ENCODE results near the gene ACOX2.

ACOX2 gene

GRCh38 chr3:58560771-58561311 lies 23.9 kb upstream of the ACOX2 start:
- no peaks in the 10 kb centered on the region for H3K4me1 Mint-ChIP-seq
- no peak for ATAC-seq (replicated peaks)
- DNase-seq: no peak
- no peak overlapping the region for H3K27ac Mint-ChIP-seq
- H3K27me3 Mint-ChIP-seq: peaks cover 0 to 6% of the 10 kb centered on the region in 2 donors
- H3K4me3 Mint-ChIP-seq: no peak overlapping the region
- H3K36me3 Mint-ChIP-seq: no peaks in the 10 kb centered on the region
- H3K9me3 Mint-ChIP-seq: peaks cover 2 to 5% of the 10 kb centered on the region in 2 donors

- Mint-ChIP-seq H3K9me3 (peaks cover 2 to 5% of the 10 kb centered on the region in 2 donors), H3K4me1 (no peaks in the 10 kb centered on the region), H3K27ac (no peak overlapping the region), H3K27me3 (peaks cover under 1 to 13% of the 10 kb centered on the region in 2 donors), H3K4me3 (no peak overlapping the region), H3K36me3 (no peaks in the 10 kb centered on the region)
- no peak for ATAC-seq (replicated peaks)
- DNase-seq: no peak
Observed at GRCh38 chr3:58559586-58559985, 22.6 kb upstream of the ACOX2 start.

GRCh38 chr3:58557491-58557890 lies 20.5 kb upstream of the ACOX2 start:
- no peak for ATAC-seq (replicated peaks)
- Mint-ChIP-seq H3K27ac (no peak overlapping the region), H3K27me3 (peaks cover 13 to 15% of the 10 kb centered on the region in 2 donors), H3K9me3 (no peaks in the 10 kb centered on the region), H3K4me3 (no peak overlapping the region), H3K36me3 (no peaks in the 10 kb centered on the region), H3K4me1 (no peaks in the 10 kb centered on the region)
- DNase-seq: no peak

- no peaks in the 10 kb centered on the region for H3K4me1 Mint-ChIP-seq
- no peak overlapping the region for H3K27ac Mint-ChIP-seq
- no peak for ATAC-seq (replicated peaks)
- DNase-seq: no peak
- H3K36me3 Mint-ChIP-seq: no peaks in the 10 kb centered on the region
- peaks cover 1 to 4% of the 10 kb centered on the region in 2 donors for H3K9me3 Mint-ChIP-seq
- peaks cover 8 to 15% of the 10 kb centered on the region in 2 donors for H3K27me3 Mint-ChIP-seq
- H3K4me3 Mint-ChIP-seq: no peak overlapping the region
Observed at GRCh38 chr3:58556761-58557221, 19.8 kb upstream of the ACOX2 start.

- DNase-seq (no peak), ATAC-seq (replicated peaks) (no peak)
- H3K36me3 Mint-ChIP-seq: peaks cover 0 to 4% of the 10 kb centered on the region in 2 donors
- H3K27me3 Mint-ChIP-seq: peaks cover 8 to 15% of the 10 kb centered on the region in 2 donors
- peaks cover 4 to 10% of the 10 kb centered on the region in 2 donors for H3K9me3 Mint-ChIP-seq
- no peak overlapping the region for H3K27ac Mint-ChIP-seq
- no peaks in the 10 kb centered on the region for H3K4me1 Mint-ChIP-seq
- H3K4me3 Mint-ChIP-seq: no peak overlapping the region
Observed at GRCh38 chr3:58556001-58556400, 19.0 kb upstream of the ACOX2 start.

GRCh38 chr3:58555203-58555602 lies 18.2 kb upstream of the ACOX2 start:
- no peak overlapping the region for H3K4me3 Mint-ChIP-seq
- ATAC-seq (replicated peaks): no peak
- H3K9me3 Mint-ChIP-seq: peaks cover 4 to 10% of the 10 kb centered on the region in 2 donors
- no peaks in the 10 kb centered on the region for H3K4me1 Mint-ChIP-seq
- no peak for DNase-seq
- peaks cover 0 to 4% of the 10 kb centered on the region in 2 donors for H3K36me3 Mint-ChIP-seq
- no peak overlapping the region for H3K27ac Mint-ChIP-seq
- H3K27me3 Mint-ChIP-seq: peaks cover 8 to 15% of the 10 kb centered on the region in 2 donors

- no peaks in the 10 kb centered on the region for H3K4me1 Mint-ChIP-seq
- peaks cover 8 to 15% of the 10 kb centered on the region in 2 donors for H3K27me3 Mint-ChIP-seq
- peaks cover 0 to 4% of the 10 kb centered on the region in 2 donors for H3K36me3 Mint-ChIP-seq
- peaks cover 4 to 10% of the 10 kb centered on the region in 2 donors for H3K9me3 Mint-ChIP-seq
- DNase-seq: no peak
- no peak for ATAC-seq (replicated peaks)
- H3K27ac Mint-ChIP-seq: no peak overlapping the region
- H3K4me3 Mint-ChIP-seq: no peak overlapping the region
Observed at GRCh38 chr3:58553003-58553402, 16.0 kb upstream of the ACOX2 start.

GRCh38 chr3:58551636-58552180 lies 14.7 kb upstream of the ACOX2 start:
- no peaks in the 10 kb centered on the region for H3K4me1 Mint-ChIP-seq
- ATAC-seq (replicated peaks) (no peak), DNase-seq (no peak)
- no peak overlapping the region for H3K4me3 Mint-ChIP-seq
- peaks cover 8 to 15% of the 10 kb centered on the region in 2 donors for H3K27me3 Mint-ChIP-seq
- no peak overlapping the region for H3K27ac Mint-ChIP-seq
- peaks cover 0 to 4% of the 10 kb centered on the region in 2 donors for H3K36me3 Mint-ChIP-seq
- H3K9me3 Mint-ChIP-seq: peaks cover 4 to 10% of the 10 kb centered on the region in 2 donors

GRCh38 chr3:58544541-58544940 lies 7.6 kb upstream of the ACOX2 start:
- Mint-ChIP-seq H3K4me1 (no peaks in the 10 kb centered on the region), H3K36me3 (no peaks in the 10 kb centered on the region), H3K9me3 (no peaks in the 10 kb centered on the region), H3K27ac (no peak overlapping the region), H3K4me3 (no peak overlapping the region), H3K27me3 (no peaks in the 10 kb centered on the region)
- no peak for ATAC-seq (replicated peaks)
- DNase-seq: no peak

- Mint-ChIP-seq H3K4me1 (no peaks in the 10 kb centered on the region), H3K27me3 (no peaks in the 10 kb centered on the region), H3K4me3 (no peak overlapping the region), H3K27ac (no peak overlapping the region), H3K36me3 (no peaks in the 10 kb centered on the region), H3K9me3 (no peaks in the 10 kb centered on the region)
- DNase-seq (no peak), ATAC-seq (replicated peaks) (no peak)
Observed at GRCh38 chr3:58540176-58540858, 3.3 kb upstream of the ACOX2 start.

- H3K4me1 Mint-ChIP-seq: no peaks in the 10 kb centered on the region
- H3K4me3 Mint-ChIP-seq: no peak overlapping the region
- ATAC-seq (replicated peaks) (no peak), DNase-seq (no peak)
- no peaks in the 10 kb centered on the region for H3K27me3 Mint-ChIP-seq
- H3K27ac Mint-ChIP-seq: no peak overlapping the region
- no peaks in the 10 kb centered on the region for H3K36me3 Mint-ChIP-seq
- no peaks in the 10 kb centered on the region for H3K9me3 Mint-ChIP-seq
Observed at GRCh38 chr3:58539626-58540025, 2.6 kb upstream of the ACOX2 start.

- Mint-ChIP-seq H3K36me3 (no peaks in the 10 kb centered on the region), H3K4me1 (peaks cover 5% of the 10 kb centered on the region in 2 donors), H3K27me3 (no peaks in the 10 kb centered on the region), H3K27ac (no peak overlapping the region), H3K9me3 (no peaks in the 10 kb centered on the region), H3K4me3 (no peak overlapping the region)
- DNase-seq (no peak), ATAC-seq (replicated peaks) (no peak)
Observed at GRCh38 chr3:58537412-58538301, 667 bp upstream of the ACOX2 start.

GRCh38 chr3:58535531-58536500 lies 1.2 kb downstream of the ACOX2 start:
- ATAC-seq (replicated peaks) (no peak), DNase-seq (no peak)
- Mint-ChIP-seq H3K27ac (no peak overlapping the region), H3K4me3 (no peak overlapping the region), H3K27me3 (no peaks in the 10 kb centered on the region), H3K9me3 (no peaks in the 10 kb centered on the region), H3K4me1 (peaks cover 8 to 13% of the 10 kb centered on the region in 2 donors), H3K36me3 (no peaks in the 10 kb centered on the region)
